Activated B cell treated with CpG ODN at 0.5 μM for 24 hours (primary cell): ENCODE measurements around the gene ACBD3. TPM values are rescaled to one million over a fixed set of nuclear protein-coding genes. Genes with fewer than 3 reads are reported as not detected.

Experiments used
- ATAC-seq: fragments of 200-7000 bp; cut with Tn5 transposase; one replicate; pipeline ENCODE4 v1.10.0; 2021; ENCODE audit warnings: low read depth, mild to moderate bottlenecking, moderate library complexity
- CTCF ChIA-PET: fragments of 350-600 bp; sonication (Branson Sonifier 250); formaldehyde crosslinking; loops from one replicate; lab custom pipeline; 2021; ENCODE audit warnings: antibody characterized with exemption; lab: Charles Lee
- POLR2A ChIA-PET: fragments of 350-600 bp; sonication (Branson Sonifier 250); formaldehyde crosslinking; loops from one replicate; lab custom pipeline; 2021; ENCODE audit warnings: antibody characterized with exemption; lab: Charles Lee
- DNase-seq: peaks from one replicate; pipeline ENCODE4 v3.0.0; 2022
- H3K27ac Mint-ChIP-seq: one replicate; pipeline ENCODE4 v1.8.0; 2020; ENCODE audit warnings: mixed read lengths
- H3K27me3 Mint-ChIP-seq: one replicate; pipeline ENCODE4 v1.8.0; 2021; ENCODE audit warnings: mixed read lengths
- H3K36me3 Mint-ChIP-seq: one replicate; pipeline ENCODE4 v1.8.0; 2021; ENCODE audit warnings: low read depth, mixed read lengths
- H3K4me1 Mint-ChIP-seq: one replicate; pipeline ENCODE4 v1.8.0; 2021; ENCODE audit warnings: mixed read lengths
- H3K4me3 Mint-ChIP-seq: one replicate; pipeline ENCODE4 v1.8.0; 2020; ENCODE audit warnings: mild to moderate bottlenecking, mixed read lengths
- H3K9me3 Mint-ChIP-seq: one replicate; pipeline ENCODE4 v1.8.0; 2020; ENCODE audit warnings: mixed read lengths
- CTCF ChIP-seq: fragments of 200-600 bp; IDR thresholded peaks from one replicate; pipeline ENCODE4 v1.8.0; 2022; ENCODE audit warnings: antibody characterized with exemption, mild to moderate bottlenecking
- intact Hi-C: fragments of 100-400 bp; cut with micrococcal nuclease; formaldehyde crosslinking; loops from one replicate; pipeline ENCODE4 v1.15.1; 2024
- total RNA-seq: library from RNA; stranded (reverse); gene quantifications from 2 replicates; pipeline ENCODE4 v1.2.3, GENCODE V29; 2022

Gene ACBD3
- total RNA-seq, 1 donor from 2014 or later, result 38.6 TPM

GRCh38 chr1:226144045-226144444 is 42.5 kb downstream of the ACBD3 start:
- ATAC-seq, result no peak
- TF ChIP-seq CTCF, result no peak
- H3K4me3 Mint-ChIP-seq, result no peak overlapping the region
- H3K36me3 Mint-ChIP-seq, result peaks cover 50% of the 10 kb centered on the region
- DNase-seq, result no peak
- intact Hi-C loops, result no loop called here
- H3K27ac Mint-ChIP-seq, result peak overlapping the region; percentile 42
- CTCF ChIA-PET, result no interaction called here
- no peaks in the 10 kb centered on the region for H3K27me3 Mint-ChIP-seq
- POLR2A ChIA-PET, result no interaction called here
- no peaks in the 10 kb centered on the region for H3K9me3 Mint-ChIP-seq
- H3K4me1 Mint-ChIP-seq, result peaks cover 24% of the 10 kb centered on the region

- Mint-ChIP-seq H3K4me3 (no peak overlapping the region), H3K27me3 (no peaks in the 10 kb centered on the region), H3K27ac (peak overlapping the region; percentile 96), H3K4me1 (peaks cover 52% of the 10 kb centered on the region), H3K36me3 (peaks cover 4% of the 10 kb centered on the region), H3K9me3 (peaks cover 2% of the 10 kb centered on the region)
- no peak for ATAC-seq
- intact Hi-C loops, result no loop called here
- no peak for DNase-seq
- ChIA-PET POLR2A (no interaction called here), CTCF (interaction anchor here (1.3 kb wide), 1 partner anchor 10 kb away, joined by 5 read pairs; no protein-coding TSS in a partner anchor)
- TF ChIP-seq CTCF, result no peak
Measured at GRCh38 chr1:226135709-226136108, 50.8 kb downstream of the ACBD3 start.

GRCh38 chr1:226135059-226135651 is 51.4 kb downstream of the ACBD3 start:
- DNase-seq (no peak), ATAC-seq (no peak)
- ChIA-PET POLR2A (interaction anchor here (1.0 kb wide), 1 partner anchor 9 kb away, joined by 3 read pairs; no protein-coding TSS in a partner anchor), CTCF (interaction anchor here (1.3 kb wide), 1 partner anchor 10 kb away, joined by 5 read pairs; no protein-coding TSS in a partner anchor)
- H3K4me1 Mint-ChIP-seq, result peaks cover 54% of the 10 kb centered on the region
- intact Hi-C loops, result no loop called here
- H3K4me3 Mint-ChIP-seq, result no peak overlapping the region
- no peaks in the 10 kb centered on the region for H3K27me3 Mint-ChIP-seq
- TF ChIP-seq CTCF, result no peak
- H3K36me3 Mint-ChIP-seq, result peaks cover 6% of the 10 kb centered on the region
- H3K27ac Mint-ChIP-seq, result peak overlapping the region; percentile 96
- peaks cover 2% of the 10 kb centered on the region for H3K9me3 Mint-ChIP-seq

GRCh38 chr1:226134170-226135058 is 52.1 kb downstream of the ACBD3 start:
- POLR2A ChIA-PET, result interaction anchor here (0.6 to 3.1 kb wide), 7 partner anchors 9 to 210 kb away, joined by 3 to 18 read pairs (median 7); partner anchors contain the start of gene H3-3A
- peaks cover 6% of the 10 kb centered on the region for H3K36me3 Mint-ChIP-seq
- no peak for TF ChIP-seq CTCF
- peaks cover 62% of the 10 kb centered on the region for H3K4me1 Mint-ChIP-seq
- H3K4me3 Mint-ChIP-seq, result peak overlapping the region; percentile 49
- no peak for DNase-seq
- no peak for ATAC-seq
- intact Hi-C loops, result no loop called here
- no peaks in the 10 kb centered on the region for H3K27me3 Mint-ChIP-seq
- CTCF ChIA-PET, result interaction anchor here (1.2 to 1.9 kb wide), 2 partner anchors 9 to 15 kb away, joined by 4 to 10 read pairs; no protein-coding TSS in a partner anchor
- peak overlapping the region; percentile 96 for H3K27ac Mint-ChIP-seq
- H3K9me3 Mint-ChIP-seq, result peaks cover 2% of the 10 kb centered on the region
